Mesendoderm (in vitro differentiated cells): Measurements from ENCODE around the gene TRIM43.
"Not testable (repeated sequence)": the region's sequence is repeated elsewhere in the genome, so short reads cannot be mapped to it uniquely, and the experiment has no call there.

Experiments
- DNase-seq: peaks from one replicate; pipeline ENCODE4 v3.0.0; 2013
- H2AK5ac ChIP-seq: 2 replicates; pipeline ENCODE4 v1.6.1; 2013; ENCODE audit warnings: low read length, inconsistent platforms
- H2BK120ac ChIP-seq: 2 replicates; pipeline ENCODE4 v1.6.1; 2013; ENCODE audit warnings: low read depth, mild to moderate bottlenecking, low read length, moderate library complexity, mixed read lengths
- H2BK15ac ChIP-seq: replicated peaks from 2 replicates; pipeline ENCODE4 v1.6.1; 2013; ENCODE audit warnings: low read depth, mild to moderate bottlenecking, moderate library complexity
- H2BK5ac ChIP-seq: 2 replicates; pipeline ENCODE4 v1.6.1; 2013; ENCODE audit warnings: low read length, inconsistent platforms
- H3K18ac ChIP-seq: 2 replicates; pipeline ENCODE4 v1.6.1; 2013; ENCODE audit warnings: mild to moderate bottlenecking, low read length, mixed read lengths
- H3K23ac ChIP-seq: one replicate; pipeline ENCODE4 v1.6.1; 2013; ENCODE audit warnings: low read length
- H3K27ac ChIP-seq: 2 replicates; pipeline ENCODE4 v1.5.1; 2013; ENCODE audit warnings: low read depth, mild to moderate bottlenecking, inconsistent platforms, low read length, moderate library complexity
- H3K27me3 ChIP-seq: 2 replicates; pipeline ENCODE4 v1.6.1; 2013; ENCODE audit warnings: low read length, control low read depth, mild to moderate bottlenecking, inconsistent platforms; ENCODE audit not compliant: insufficient read depth, poor library complexity
- H3K36me3 ChIP-seq: 2 replicates; pipeline ENCODE4 v1.6.1; 2013; ENCODE audit warnings: low read length, inconsistent platforms; ENCODE audit not compliant: control insufficient read depth, insufficient read depth
- H3K4ac ChIP-seq: one replicate; pipeline ENCODE4 v1.6.1; 2013; ENCODE audit warnings: low read depth, mild to moderate bottlenecking, low read length, moderate library complexity
- H3K4me1 ChIP-seq: 2 replicates; pipeline ENCODE4 v1.6.1; 2013; ENCODE audit warnings: low read depth, low read length, inconsistent platforms; ENCODE audit not compliant: control insufficient read depth
- H3K4me2 ChIP-seq: 2 replicates; pipeline ENCODE4 v1.6.1; 2013; ENCODE audit warnings: low read length
- H3K4me3 ChIP-seq: 2 replicates; pipeline ENCODE4 v1.5.1; 2013; ENCODE audit warnings: mild to moderate bottlenecking, low read length
- H3K56ac ChIP-seq: one replicate; pipeline ENCODE4 v1.6.1; 2013; ENCODE audit warnings: low read length
- H3K79me1 ChIP-seq: 2 replicates; pipeline ENCODE4 v1.6.1; 2013; ENCODE audit warnings: low read length, inconsistent platforms
- H3K79me2 ChIP-seq: 2 replicates; pipeline ENCODE4 v1.6.1; 2013; ENCODE audit warnings: mild to moderate bottlenecking, low read length; ENCODE audit not compliant: control insufficient read depth, insufficient read depth
- H3K9ac ChIP-seq: 2 replicates; pipeline ENCODE4 v1.6.1; 2013; ENCODE audit warnings: low read length, inconsistent platforms
- H4K5ac ChIP-seq: one replicate; pipeline ENCODE4 v1.6.1; 2013; ENCODE audit warnings: low read length
- H4K8ac ChIP-seq: one replicate; pipeline ENCODE4 v1.6.1; 2013; ENCODE audit warnings: low read depth, mild to moderate bottlenecking, control low read depth, low read length, moderate library complexity
- WGBS: extraction: QIAGEN DNeasy Blood & Tissue Kit; methylation state at CpG from one replicate; pipeline ENCODE4 v1.1.7; 2013; ENCODE audit warnings: low lambda C conversion rate, missing lambda C conversion rate; ENCODE audit not compliant: insufficient coverage; ENCODE audit errors: extremely low coverage; 5-methylcytosine and 5-hydroxymethylcytosine counted together

Gene TRIM43

DNA sequence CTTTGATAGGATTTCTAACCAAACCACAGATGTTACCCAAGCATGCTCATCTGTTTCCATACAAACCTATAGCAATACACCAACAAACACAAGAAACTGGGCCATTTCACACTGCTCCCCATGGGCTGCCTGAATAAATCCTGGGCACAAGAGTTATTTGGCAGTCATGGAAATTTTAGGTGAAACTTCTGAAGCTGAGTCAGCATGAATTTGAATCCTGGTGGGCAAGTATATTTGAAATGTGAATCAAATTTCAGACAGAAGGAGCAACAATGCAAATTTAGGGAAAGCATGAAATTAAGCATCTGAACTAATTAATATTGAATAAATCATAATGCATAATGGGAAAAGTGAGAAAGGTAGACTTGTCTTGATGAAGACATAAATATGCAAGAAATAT is 15.9 kb upstream of the TRIM43 start:
- Histone ChIP-seq H2BK5ac (no peak overlapping the region), H4K8ac (no peak overlapping the region), H3K79me2 (no peaks in the 10 kb centered on the region), H2BK15ac (no peak overlapping the region), H4K5ac (no peak overlapping the region), H3K27me3 (no peaks in the 10 kb centered on the region), H3K9ac (no peak overlapping the region), H3K4me1 (no peaks in the 10 kb centered on the region), H2AK5ac (no peak overlapping the region), H3K36me3 (no peaks in the 10 kb centered on the region), H3K4ac (no peak overlapping the region), H3K4me2 (no peak overlapping the region), H3K4me3 (no peak overlapping the region), H3K27ac (no peak overlapping the region), H3K23ac (no peak overlapping the region), H3K79me1 (no peaks in the 10 kb centered on the region), H3K18ac (no peak overlapping the region), H2BK120ac (no peak overlapping the region), H3K56ac (no peak overlapping the region)
- DNase-seq: no peak

DNA sequence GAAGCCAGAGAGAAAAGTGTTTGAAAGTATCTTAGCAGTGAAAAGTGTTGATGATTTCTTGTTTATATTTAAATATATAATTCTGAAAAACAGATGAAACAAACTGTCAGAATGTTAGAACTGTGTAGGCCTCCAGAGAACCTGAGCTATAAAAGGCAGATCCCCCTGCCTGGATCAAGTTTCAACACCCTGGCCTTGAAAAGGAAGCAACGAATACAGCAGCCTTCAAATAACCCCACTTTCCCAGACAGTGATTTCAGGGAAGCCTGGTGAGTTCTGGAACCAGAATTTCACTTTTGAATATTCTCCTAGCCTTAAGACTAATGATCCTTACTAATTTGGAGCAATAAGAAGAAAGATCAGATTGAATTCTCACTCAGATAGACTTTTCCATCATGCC is 13.3 kb upstream of the TRIM43 start:
- Histone ChIP-seq H3K18ac (no peak overlapping the region), H3K36me3 (no peaks in the 10 kb centered on the region), H3K4me1 (no peaks in the 10 kb centered on the region), H3K4me2 (no peak overlapping the region), H3K9ac (no peak overlapping the region), H3K4ac (no peak overlapping the region), H2BK120ac (no peak overlapping the region), H3K79me2 (no peaks in the 10 kb centered on the region), H3K4me3 (no peak overlapping the region), H3K79me1 (no peaks in the 10 kb centered on the region), H3K56ac (no peak overlapping the region), H2AK5ac (no peak overlapping the region), H4K8ac (no peak overlapping the region), H2BK5ac (no peak overlapping the region), H3K23ac (no peak overlapping the region), H3K27me3 (no peaks in the 10 kb centered on the region), H2BK15ac (no peak overlapping the region), H3K27ac (no peak overlapping the region), H4K5ac (no peak overlapping the region)
- WGBS: no CpG with 5 or more reads among the region's 1 CpG
- no peak for DNase-seq

DNA sequence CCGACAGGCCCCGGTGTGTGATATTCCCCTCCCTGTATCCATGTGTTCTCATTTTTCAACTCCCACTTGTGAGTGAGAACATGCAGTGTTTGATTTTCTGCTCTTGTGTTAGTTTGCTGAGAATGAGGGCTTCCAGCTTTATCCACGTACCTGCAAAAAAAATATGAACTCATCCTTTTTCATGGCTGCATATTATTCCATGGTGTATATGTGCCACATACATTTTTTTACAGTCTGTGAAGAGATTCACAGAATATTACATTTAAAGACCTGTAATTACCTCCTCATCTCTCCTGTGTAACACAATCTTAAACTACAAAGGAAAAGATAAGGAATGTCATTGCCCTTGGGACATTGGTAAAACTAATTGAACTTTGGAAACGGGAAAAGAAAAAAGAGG is 8.3 kb upstream of the TRIM43 start:
- not testable (repeated sequence) for H4K5ac ChIP-seq, H3K27me3 ChIP-seq, H3K4ac ChIP-seq, H4K8ac ChIP-seq, H3K18ac ChIP-seq, H2BK5ac ChIP-seq, H3K4me2 ChIP-seq, H2AK5ac ChIP-seq, H2BK15ac ChIP-seq, H3K4me1 ChIP-seq, H2BK120ac ChIP-seq, DNase-seq, H3K23ac ChIP-seq, H3K9ac ChIP-seq, H3K27ac ChIP-seq, H3K79me2 ChIP-seq, H3K36me3 ChIP-seq, H3K79me1 ChIP-seq, H3K56ac ChIP-seq, H3K4me3 ChIP-seq
- no CpG with 5 or more reads among the region's 4 CpGs for WGBS

DNA sequence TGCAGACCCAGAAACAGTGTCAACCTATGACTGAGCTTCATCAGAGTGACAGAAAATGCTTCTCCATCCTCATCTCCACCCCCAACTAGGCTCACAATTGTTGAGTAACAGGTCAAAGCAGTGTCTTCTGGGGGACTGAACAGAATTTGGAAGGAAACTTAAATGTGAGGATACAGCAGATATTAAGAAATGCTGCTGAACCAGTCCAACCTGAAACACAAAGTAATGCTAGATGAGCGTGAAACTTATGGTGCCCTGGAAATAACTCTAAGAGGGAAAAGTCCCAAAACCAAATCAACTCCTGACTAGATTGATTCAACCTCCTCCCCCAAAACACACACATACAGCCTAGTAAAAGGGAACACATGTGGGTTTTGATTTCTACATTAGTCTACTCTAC is 7.5 kb upstream of the TRIM43 start:
- H3K36me3 ChIP-seq, H2BK15ac ChIP-seq, H3K27ac ChIP-seq, DNase-seq, H3K27me3 ChIP-seq, H3K4ac ChIP-seq, H3K56ac ChIP-seq, H2AK5ac ChIP-seq, H2BK120ac ChIP-seq, H3K79me1 ChIP-seq, H3K23ac ChIP-seq, H3K79me2 ChIP-seq, H3K4me2 ChIP-seq, H2BK5ac ChIP-seq, H4K8ac ChIP-seq, H3K18ac ChIP-seq, H3K4me3 ChIP-seq, H3K9ac ChIP-seq, H4K5ac ChIP-seq, H3K4me1 ChIP-seq: not testable (repeated sequence)
- WGBS: no CpG with 5 or more reads among the region's 1 CpG

DNA sequence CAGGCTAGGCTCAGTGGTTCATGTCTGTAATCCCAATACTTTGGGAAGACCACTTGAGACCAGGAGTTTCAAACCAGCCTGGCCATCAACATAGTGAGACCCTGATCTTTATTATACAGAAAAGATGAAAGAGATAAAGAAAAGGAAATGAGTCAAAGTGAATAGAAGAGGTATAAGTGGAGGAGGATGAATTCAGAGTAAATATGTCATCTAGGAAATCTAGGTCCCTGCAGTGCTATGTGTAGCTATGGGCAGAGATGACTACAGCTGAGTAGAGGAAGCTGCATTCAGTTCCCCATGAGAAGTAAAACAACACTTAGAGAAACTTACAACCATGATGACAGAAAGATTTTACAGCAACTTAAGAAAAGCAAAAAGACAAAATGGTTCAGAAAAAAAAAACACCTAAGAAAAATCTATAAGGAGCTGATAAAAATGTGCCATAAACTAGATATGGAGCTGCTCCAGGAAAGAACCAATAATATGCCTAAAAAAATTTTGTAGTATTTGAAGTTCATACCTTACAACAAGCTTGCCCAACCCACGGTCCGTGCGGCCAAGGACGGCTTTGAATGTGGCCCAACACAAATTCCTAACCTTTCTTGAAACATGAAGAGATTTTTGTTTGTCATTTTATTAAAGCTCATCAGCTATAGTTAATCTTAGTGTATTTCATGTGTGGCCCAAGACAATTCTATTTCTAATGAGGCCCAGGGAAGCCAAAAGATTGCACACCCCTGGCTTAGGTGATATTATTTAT is 1.8 kb upstream of the TRIM43 start:
- not testable (repeated sequence) for DNase-seq, H3K4me3 ChIP-seq, H3K79me2 ChIP-seq, H3K27ac ChIP-seq, H3K4me1 ChIP-seq, H2BK5ac ChIP-seq, H2AK5ac ChIP-seq, H2BK120ac ChIP-seq, H4K5ac ChIP-seq, H3K4ac ChIP-seq, H3K36me3 ChIP-seq, H3K4me2 ChIP-seq, H4K8ac ChIP-seq, H3K18ac ChIP-seq, H3K9ac ChIP-seq, H3K23ac ChIP-seq, H2BK15ac ChIP-seq, H3K79me1 ChIP-seq, H3K27me3 ChIP-seq, H3K56ac ChIP-seq
- no CpG with 5 or more reads among the region's 4 CpGs for WGBS

DNA sequence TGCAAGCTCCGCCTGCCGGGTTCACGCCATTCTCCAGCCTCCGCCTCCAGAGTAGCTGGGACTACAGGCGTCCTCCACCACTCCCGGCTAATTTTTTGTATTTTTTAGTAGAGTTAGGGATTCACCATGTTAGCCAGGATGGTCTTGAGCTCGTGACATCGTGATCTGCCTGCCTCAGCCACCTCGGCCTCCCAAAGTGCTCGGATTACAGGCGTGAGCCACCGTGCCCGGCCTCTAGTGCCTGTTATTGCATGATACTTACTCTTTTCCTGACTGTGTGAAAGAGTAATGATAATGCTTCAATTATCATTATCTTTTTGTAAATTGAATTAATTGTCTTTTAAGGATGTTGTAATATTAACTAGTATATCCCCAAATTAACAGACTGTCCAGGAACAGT is 1.2 kb downstream of the TRIM43 start:
- not testable (repeated sequence) for H2BK120ac ChIP-seq, H3K9ac ChIP-seq, H3K4me1 ChIP-seq, H3K56ac ChIP-seq, H4K8ac ChIP-seq, H3K18ac ChIP-seq, H3K23ac ChIP-seq, H3K79me2 ChIP-seq, H4K5ac ChIP-seq, DNase-seq, H2AK5ac ChIP-seq, H3K27ac ChIP-seq, H3K4me2 ChIP-seq, H2BK5ac ChIP-seq, H2BK15ac ChIP-seq, H3K4me3 ChIP-seq, H3K79me1 ChIP-seq, H3K27me3 ChIP-seq, H3K36me3 ChIP-seq, H3K4ac ChIP-seq
- no CpG with 5 or more reads among the region's 13 CpGs for WGBS
